Neural cell (in vitro differentiated cells): ENCODE measurements around the gene PNPLA2. TPM values are rescaled to one million over a fixed set of nuclear protein-coding genes. Genes with fewer than 3 reads are reported as not detected.

Experiments used
- H2AFZ ChIP-seq: fragments of 200-600, 300-800 bp; sonication (generic), shearing (Covaris generic); 2 replicates; pipeline ENCODE4 v1.6.0; 2014; ENCODE audit warnings: low read depth, mild to moderate bottlenecking, antibody characterized with exemption, low read length, moderate library complexity
- H3F3A ChIP-seq: fragments of 200-600 bp; shearing (Covaris generic); 2 replicates; pipeline ENCODE4 v1.6.1; 2016; ENCODE audit warnings: mild to moderate bottlenecking, moderate library complexity, mixed read lengths, antibody characterized with exemption, low read length; ENCODE audit not compliant: insufficient read depth, poor library complexity, severe bottlenecking
- H3K27ac ChIP-seq: fragments of 200-600, 300-800 bp; sonication (generic), shearing (Covaris generic); 2 replicates; pipeline ENCODE4 v1.5.1; 2014; ENCODE audit warnings: mild to moderate bottlenecking, low read length, moderate library complexity
- H3K27me3 ChIP-seq: fragments of 300-800, 200-600 bp; sonication (generic), shearing (Covaris generic); 2 replicates; pipeline ENCODE4 v1.6.0; 2014; ENCODE audit warnings: mild to moderate bottlenecking, low read depth, low read length, moderate library complexity; ENCODE audit not compliant: insufficient read depth
- H3K36me3 ChIP-seq: fragments of 300-800, 200-600 bp; sonication (generic), shearing (Covaris generic); 2 replicates; pipeline ENCODE4 v1.5.1; 2014; ENCODE audit warnings: mild to moderate bottlenecking, antibody characterized with exemption, low read length, moderate library complexity; ENCODE audit not compliant: insufficient read depth
- H3K4me2 ChIP-seq: fragments of 300-800, 200-600 bp; sonication (generic), shearing (Covaris generic); 2 replicates; pipeline ENCODE4 v1.6.0; 2014; ENCODE audit warnings: mild to moderate bottlenecking, low read length
- H3K4me3 ChIP-seq: fragments of 300-800, 200-600 bp; sonication (generic), shearing (Covaris generic); 2 replicates; pipeline ENCODE4 v1.5.1; 2014; ENCODE audit warnings: mild to moderate bottlenecking, low read length, moderate library complexity
- H3K79me2 ChIP-seq: fragments of 200-600 bp; shearing (Covaris generic); replicated peaks from 2 replicates; pipeline ENCODE4 v1.6.0; 2014; ENCODE audit warnings: mild to moderate bottlenecking, low read length, moderate library complexity; ENCODE audit not compliant: insufficient read depth
- H3K9ac ChIP-seq: fragments of 300-800, 200-600 bp; sonication (generic), shearing (Covaris generic); 2 replicates; pipeline ENCODE4 v1.6.1; 2016; ENCODE audit warnings: mild to moderate bottlenecking, low read length, mixed read lengths
- H3K9me2 ChIP-seq: fragments of 200-600 bp; shearing (Covaris generic); 2 replicates; pipeline ENCODE4 v1.6.1; 2016; ENCODE audit warnings: mild to moderate bottlenecking, low read length, mixed read lengths; ENCODE audit not compliant: insufficient read depth
- H3K9me3 ChIP-seq: fragments of 200-600, 300-800 bp; sonication (generic), shearing (Covaris generic); 2 replicates; pipeline ENCODE4 v1.6.1; 2016; ENCODE audit warnings: mild to moderate bottlenecking, mixed run types, low read length, moderate library complexity, mixed read lengths
- H4K20me1 ChIP-seq: fragments of 200-600 bp; shearing (Covaris generic); 2 replicates; pipeline ENCODE4 v1.6.1; 2016; ENCODE audit warnings: mild to moderate bottlenecking, mixed run types; ENCODE audit not compliant: insufficient read depth
- EP300 ChIP-seq: fragments of 450-650 bp; conservative IDR thresholded peaks from 2 replicates; pipeline ENCODE4 v1.6.1; 2014; ENCODE audit warnings: antibody characterized with exemption, mild to moderate bottlenecking, moderate library complexity; ENCODE audit not compliant: poor library complexity, severe bottlenecking
- EZH2 ChIP-seq: fragments of 200-600, 300-800 bp; shearing (Covaris generic), sonication (generic); IDR thresholded peaks from 2 replicates; pipeline ENCODE4 v1.6.1; 2014; ENCODE audit warnings: antibody characterized with exemption, low read length, borderline replicate concordance, mild to moderate bottlenecking; ENCODE audit not compliant: insufficient read depth, poor library complexity, severe bottlenecking
- MXI1 ChIP-seq: fragments of 450-650 bp; conservative IDR thresholded peaks from 2 replicates; pipeline ENCODE4 v1.6.1; 2014; ENCODE audit warnings: antibody characterized with exemption, mild to moderate bottlenecking; ENCODE audit not compliant: poor library complexity, severe bottlenecking
- POLR2AphosphoS5 ChIP-seq: IDR thresholded peaks from 2 replicates; pipeline ENCODE4 v1.6.1; 2012
- RAD21 ChIP-seq: fragments of 450-650 bp; conservative IDR thresholded peaks from 2 replicates; pipeline ENCODE4 v1.6.1; 2014; ENCODE audit warnings: antibody characterized with exemption, mild to moderate bottlenecking, moderate library complexity
- SMC3 ChIP-seq: fragments of 450-650 bp; conservative IDR thresholded peaks from 2 replicates; pipeline ENCODE4 v1.6.1; 2014; ENCODE audit warnings: antibody characterized with exemption, mild to moderate bottlenecking, moderate library complexity; ENCODE audit not compliant: poor library complexity
- TAF1 ChIP-seq: IDR thresholded peaks from 2 replicates; pipeline ENCODE4 v1.6.1; 2012; ENCODE audit warnings: low read depth
- polyA plus RNA-seq: library from polyadenylated mRNA; depleted of rRNA; stranded (reverse); fragments of >200 nt; gene quantifications from 2 replicates; pipeline ENCODE4 v1.2.3, GENCODE V29; 2014
- TF ChIP-seq, protein P1 (sequence below): IDR thresholded peaks from 2 replicates; pipeline ENCODE4 v1.6.1; 2012; ENCODE audit warnings: borderline replicate concordance
- TF ChIP-seq, protein P2 (sequence below): fragments of 450-650 bp; IDR thresholded peaks from 2 replicates; pipeline ENCODE4 v1.5.1; 2014; ENCODE audit warnings: antibody characterized with exemption, mild to moderate bottlenecking, moderate library complexity; ENCODE audit not compliant: poor library complexity, severe bottlenecking

The PNPLA2 gene
- polyA plus RNA-seq, 1 donor from 2014 or later: 7.8 TPM

DNA sequence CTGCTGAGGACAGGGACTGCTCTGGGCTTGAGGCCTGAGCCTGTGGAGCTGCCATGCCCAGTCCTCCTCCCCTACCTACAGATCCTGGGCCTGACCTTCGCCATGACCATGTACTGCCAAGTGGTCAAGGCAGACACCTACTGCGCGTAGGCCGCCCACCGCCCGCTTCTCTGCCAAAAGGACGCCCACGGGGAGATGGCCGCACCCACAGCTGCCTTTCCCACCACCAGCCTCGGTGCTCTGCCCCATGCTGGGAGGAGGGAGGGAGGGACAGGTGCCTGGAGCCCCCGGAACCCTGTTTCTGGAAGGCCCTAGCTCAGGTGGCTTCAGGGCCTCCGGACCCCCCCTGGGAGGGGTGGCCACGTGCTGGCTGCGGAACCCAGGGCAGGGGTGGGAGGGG is 47.8 kb downstream of the PNPLA2 start:
- Histone ChIP-seq H4K20me1 (no peaks in the 10 kb centered on the region), H3K4me2 (no peak overlapping the region), H2AFZ (no peak overlapping the region), H3K27ac (no peak overlapping the region), H3K9me3 (no peaks in the 10 kb centered on the region), H3F3A (no peaks in the 10 kb centered on the region), H3K4me3 (no peak overlapping the region), H3K9me2 (no peaks in the 10 kb centered on the region), H3K27me3 (no peaks in the 10 kb centered on the region), H3K9ac (no peak overlapping the region), H3K36me3 (no peaks in the 10 kb centered on the region), H3K79me2 (no peaks in the 10 kb centered on the region)
- no peak for TF ChIP-seq SMC3
- no peak for TF ChIP-seq EZH2
- no peak for TF ChIP-seq MXI1
- no peak for TF ChIP-seq POLR2AphosphoS5
- TF ChIP-seq, protein P1, sequence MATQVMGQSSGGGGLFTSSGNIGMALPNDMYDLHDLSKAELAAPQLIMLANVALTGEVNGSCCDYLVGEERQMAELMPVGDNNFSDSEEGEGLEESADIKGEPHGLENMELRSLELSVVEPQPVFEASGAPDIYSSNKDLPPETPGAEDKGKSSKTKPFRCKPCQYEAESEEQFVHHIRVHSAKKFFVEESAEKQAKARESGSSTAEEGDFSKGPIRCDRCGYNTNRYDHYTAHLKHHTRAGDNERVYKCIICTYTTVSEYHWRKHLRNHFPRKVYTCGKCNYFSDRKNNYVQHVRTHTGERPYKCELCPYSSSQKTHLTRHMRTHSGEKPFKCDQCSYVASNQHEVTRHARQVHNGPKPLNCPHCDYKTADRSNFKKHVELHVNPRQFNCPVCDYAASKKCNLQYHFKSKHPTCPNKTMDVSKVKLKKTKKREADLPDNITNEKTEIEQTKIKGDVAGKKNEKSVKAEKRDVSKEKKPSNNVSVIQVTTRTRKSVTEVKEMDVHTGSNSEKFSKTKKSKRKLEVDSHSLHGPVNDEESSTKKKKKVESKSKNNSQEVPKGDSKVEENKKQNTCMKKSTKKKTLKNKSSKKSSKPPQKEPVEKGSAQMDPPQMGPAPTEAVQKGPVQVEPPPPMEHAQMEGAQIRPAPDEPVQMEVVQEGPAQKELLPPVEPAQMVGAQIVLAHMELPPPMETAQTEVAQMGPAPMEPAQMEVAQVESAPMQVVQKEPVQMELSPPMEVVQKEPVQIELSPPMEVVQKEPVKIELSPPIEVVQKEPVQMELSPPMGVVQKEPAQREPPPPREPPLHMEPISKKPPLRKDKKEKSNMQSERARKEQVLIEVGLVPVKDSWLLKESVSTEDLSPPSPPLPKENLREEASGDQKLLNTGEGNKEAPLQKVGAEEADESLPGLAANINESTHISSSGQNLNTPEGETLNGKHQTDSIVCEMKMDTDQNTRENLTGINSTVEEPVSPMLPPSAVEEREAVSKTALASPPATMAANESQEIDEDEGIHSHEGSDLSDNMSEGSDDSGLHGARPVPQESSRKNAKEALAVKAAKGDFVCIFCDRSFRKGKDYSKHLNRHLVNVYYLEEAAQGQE: no peak
- TF ChIP-seq EP300: no peak
- no peak for TF ChIP-seq RAD21
- no peak for TF ChIP-seq TAF1
- TF ChIP-seq, protein P2, sequence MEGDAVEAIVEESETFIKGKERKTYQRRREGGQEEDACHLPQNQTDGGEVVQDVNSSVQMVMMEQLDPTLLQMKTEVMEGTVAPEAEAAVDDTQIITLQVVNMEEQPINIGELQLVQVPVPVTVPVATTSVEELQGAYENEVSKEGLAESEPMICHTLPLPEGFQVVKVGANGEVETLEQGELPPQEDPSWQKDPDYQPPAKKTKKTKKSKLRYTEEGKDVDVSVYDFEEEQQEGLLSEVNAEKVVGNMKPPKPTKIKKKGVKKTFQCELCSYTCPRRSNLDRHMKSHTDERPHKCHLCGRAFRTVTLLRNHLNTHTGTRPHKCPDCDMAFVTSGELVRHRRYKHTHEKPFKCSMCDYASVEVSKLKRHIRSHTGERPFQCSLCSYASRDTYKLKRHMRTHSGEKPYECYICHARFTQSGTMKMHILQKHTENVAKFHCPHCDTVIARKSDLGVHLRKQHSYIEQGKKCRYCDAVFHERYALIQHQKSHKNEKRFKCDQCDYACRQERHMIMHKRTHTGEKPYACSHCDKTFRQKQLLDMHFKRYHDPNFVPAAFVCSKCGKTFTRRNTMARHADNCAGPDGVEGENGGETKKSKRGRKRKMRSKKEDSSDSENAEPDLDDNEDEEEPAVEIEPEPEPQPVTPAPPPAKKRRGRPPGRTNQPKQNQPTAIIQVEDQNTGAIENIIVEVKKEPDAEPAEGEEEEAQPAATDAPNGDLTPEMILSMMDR: no peak

DNA sequence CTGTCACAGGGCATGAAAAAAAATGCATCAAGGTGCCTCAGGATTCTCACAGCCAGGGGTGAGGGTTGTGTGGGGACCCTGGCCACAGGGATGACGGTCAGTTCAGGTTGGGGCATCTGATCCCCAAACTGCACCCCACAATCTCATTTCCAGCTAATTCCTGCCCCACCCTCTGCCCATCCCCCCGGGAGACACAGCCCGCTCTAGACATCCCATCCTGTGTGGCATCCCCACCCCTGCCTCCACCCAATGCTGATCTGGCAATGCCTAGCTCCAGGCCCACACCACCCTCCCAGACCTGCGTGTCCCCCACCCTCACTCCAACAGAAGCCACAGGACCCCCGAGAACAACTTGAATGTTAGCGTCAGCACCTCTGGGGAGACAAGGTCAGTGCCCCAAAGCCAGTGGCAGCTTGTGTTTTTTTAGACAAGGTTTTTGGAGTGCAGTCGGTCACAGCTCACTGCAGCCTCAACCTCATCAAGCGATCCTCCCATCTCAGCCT is 49.2 kb downstream of the PNPLA2 start:
- H3K27me3 ChIP-seq: no peaks in the 10 kb centered on the region
- no peak overlapping the region for H3K4me2 ChIP-seq
- H3F3A ChIP-seq: no peaks in the 10 kb centered on the region
- H2AFZ ChIP-seq: no peak overlapping the region
- H3K9ac ChIP-seq: no peak overlapping the region
- H3K9me3 ChIP-seq: no peaks in the 10 kb centered on the region
- TF ChIP-seq MXI1 (no peak), RAD21 (no peak), TAF1 (no peak), EP300 (no peak), POLR2AphosphoS5 (no peak), SMC3 (no peak), EZH2 (no peak)
- TF ChIP-seq, protein P2: no peak
- TF ChIP-seq, protein P1: no peak
- H3K9me2 ChIP-seq: no peaks in the 10 kb centered on the region
- H4K20me1 ChIP-seq: no peaks in the 10 kb centered on the region
- no peak overlapping the region for H3K4me3 ChIP-seq
- no peaks in the 10 kb centered on the region for H3K79me2 ChIP-seq
- no peak overlapping the region for H3K27ac ChIP-seq
- no peaks in the 10 kb centered on the region for H3K36me3 ChIP-seq
